GM12873 (cell line): ENCODE measurements around the gene S100A14.

Experiments used
- TF ChIP-seq, protein P1 (sequence below): IDR thresholded peaks from 2 replicates; pipeline ENCODE4 v1.5.1; 2012; ENCODE audit warnings: low read depth, mild to moderate bottlenecking, moderate library complexity, low read length, control low read depth; ENCODE audit not compliant: insufficient read depth; ENCODE audit errors: missing control alignments

Gene S100A14

DNA sequence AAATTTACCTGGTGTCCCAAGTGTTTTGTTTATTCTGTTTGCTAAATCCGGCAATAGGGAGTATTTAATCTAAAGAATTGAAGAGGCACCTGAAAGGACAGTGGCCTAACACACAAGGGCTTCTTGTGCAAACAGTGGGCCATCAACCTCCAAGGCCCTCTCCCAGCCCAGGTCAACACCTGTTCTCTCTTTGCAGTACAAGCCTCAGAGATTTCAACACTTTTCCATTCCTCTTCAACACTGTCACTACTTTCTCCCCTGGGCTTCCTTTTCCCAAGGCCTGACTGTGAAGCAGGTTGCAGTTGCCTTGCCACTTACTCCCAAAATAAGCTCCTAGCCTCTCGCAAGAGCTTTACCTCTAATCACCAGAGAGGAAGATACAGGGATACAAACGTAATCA, 39.2 kb upstream of the S100A14 start:
- TF ChIP-seq, protein P1, sequence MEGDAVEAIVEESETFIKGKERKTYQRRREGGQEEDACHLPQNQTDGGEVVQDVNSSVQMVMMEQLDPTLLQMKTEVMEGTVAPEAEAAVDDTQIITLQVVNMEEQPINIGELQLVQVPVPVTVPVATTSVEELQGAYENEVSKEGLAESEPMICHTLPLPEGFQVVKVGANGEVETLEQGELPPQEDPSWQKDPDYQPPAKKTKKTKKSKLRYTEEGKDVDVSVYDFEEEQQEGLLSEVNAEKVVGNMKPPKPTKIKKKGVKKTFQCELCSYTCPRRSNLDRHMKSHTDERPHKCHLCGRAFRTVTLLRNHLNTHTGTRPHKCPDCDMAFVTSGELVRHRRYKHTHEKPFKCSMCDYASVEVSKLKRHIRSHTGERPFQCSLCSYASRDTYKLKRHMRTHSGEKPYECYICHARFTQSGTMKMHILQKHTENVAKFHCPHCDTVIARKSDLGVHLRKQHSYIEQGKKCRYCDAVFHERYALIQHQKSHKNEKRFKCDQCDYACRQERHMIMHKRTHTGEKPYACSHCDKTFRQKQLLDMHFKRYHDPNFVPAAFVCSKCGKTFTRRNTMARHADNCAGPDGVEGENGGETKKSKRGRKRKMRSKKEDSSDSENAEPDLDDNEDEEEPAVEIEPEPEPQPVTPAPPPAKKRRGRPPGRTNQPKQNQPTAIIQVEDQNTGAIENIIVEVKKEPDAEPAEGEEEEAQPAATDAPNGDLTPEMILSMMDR = no peak

DNA sequence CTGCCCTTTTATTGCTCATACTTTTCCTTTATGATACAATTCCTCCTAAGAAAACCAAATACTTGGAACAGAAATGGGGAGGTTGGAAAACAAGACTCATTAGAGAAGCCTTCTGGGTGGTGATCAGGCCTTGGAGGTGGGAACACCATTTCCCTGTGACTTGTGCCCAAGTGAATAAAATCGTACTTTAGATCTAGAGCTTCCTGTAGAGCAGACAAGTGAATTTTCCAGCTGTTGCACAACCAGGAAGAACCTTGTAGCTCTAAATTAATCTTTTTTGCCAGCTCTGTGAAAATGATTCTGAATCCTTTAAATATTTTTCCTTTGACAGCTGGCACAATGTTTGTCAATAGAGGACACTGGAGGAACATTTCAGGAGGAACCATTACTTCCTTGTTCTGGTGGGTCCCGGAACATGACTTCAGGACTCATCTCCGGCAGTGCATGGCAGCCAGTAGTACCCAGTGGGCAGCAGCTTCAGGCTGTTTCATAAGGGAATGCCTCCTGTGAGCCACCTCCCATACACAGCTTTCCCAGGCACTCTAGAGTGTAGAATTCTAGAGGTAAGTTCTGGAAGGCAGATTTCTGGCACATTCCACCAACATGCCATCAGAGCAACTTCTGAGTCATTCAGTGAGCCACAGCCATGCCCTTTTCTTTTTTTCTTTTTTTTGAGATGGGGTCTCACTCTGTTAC, 36.8 kb upstream of the S100A14 start:
- TF ChIP-seq, protein P1 = no peak

DNA sequence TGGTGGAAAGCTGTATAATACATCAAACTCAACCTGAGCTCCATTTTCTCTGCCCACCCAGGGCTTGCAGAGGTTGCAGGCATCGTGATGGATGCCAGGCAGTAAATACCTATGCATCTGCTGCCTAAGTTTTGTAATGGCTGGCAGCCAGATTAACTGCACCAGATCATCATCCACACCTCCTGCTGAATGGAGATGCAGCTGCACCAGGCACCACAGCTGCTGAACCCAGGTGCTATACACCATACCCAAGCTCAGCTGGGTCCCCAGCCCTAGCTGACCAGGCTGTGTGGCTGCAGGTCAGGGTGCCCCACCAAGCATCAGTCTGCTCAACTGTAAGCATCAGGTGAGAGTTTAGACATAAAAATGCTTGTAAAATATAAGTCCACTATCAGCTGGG, 35.6 kb upstream of the S100A14 start:
- TF ChIP-seq, protein P1 = no peak

DNA sequence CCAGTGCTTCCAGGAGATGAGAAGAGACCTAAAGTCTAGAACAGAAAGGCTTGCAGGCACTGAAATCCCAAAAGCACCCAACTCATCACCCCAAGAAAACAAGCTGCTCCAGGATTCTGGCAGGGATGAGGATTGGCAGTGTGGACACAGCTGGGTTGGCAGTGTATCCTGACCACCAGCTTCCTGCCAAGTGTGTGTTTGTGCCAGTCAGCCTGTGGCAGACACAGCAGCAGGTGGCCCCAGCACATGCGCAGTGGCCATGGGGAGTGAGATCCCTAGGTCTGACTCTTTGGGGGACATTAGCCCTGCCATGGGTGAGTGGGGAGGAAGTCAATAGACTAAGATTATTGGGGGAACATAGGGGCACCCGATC, 33.7 kb upstream of the S100A14 start:
- TF ChIP-seq, protein P1 = no peak

DNA sequence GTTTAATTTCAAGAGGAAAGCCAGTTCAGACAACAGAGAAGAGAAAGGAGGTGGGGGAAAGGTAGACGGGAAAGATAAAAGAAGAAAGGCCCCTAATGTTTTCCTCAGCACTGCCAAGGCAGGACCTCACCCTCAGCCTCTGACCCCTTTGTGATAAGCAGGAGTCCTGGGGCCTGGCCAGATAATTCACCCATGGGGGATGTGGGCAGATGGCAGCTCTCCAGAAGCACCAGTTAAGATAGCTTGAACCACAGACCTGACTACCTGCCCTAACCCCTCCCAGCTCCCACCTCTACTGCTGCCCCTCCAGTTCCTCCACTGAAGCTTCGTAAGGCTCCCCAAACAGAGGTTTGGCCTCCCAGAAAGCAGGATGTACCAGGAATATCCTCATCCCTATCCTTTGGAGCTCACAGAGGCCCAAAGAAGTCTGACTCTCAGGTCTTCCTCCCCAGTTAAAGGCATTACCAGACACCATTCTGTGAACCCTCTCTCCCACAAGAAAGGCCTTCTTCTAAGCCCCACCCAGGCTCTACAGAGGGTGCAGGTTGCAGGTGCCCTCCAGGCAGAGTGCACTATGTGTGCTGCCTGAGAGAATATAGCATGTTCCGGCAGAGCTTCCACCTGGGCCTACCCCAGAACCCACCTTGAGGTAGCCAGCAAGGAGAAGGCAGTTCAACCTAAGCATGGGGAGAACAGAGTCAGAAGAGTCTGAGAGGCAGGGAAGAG, 33.2 kb upstream of the S100A14 start:
- TF ChIP-seq, protein P1 = no peak

DNA sequence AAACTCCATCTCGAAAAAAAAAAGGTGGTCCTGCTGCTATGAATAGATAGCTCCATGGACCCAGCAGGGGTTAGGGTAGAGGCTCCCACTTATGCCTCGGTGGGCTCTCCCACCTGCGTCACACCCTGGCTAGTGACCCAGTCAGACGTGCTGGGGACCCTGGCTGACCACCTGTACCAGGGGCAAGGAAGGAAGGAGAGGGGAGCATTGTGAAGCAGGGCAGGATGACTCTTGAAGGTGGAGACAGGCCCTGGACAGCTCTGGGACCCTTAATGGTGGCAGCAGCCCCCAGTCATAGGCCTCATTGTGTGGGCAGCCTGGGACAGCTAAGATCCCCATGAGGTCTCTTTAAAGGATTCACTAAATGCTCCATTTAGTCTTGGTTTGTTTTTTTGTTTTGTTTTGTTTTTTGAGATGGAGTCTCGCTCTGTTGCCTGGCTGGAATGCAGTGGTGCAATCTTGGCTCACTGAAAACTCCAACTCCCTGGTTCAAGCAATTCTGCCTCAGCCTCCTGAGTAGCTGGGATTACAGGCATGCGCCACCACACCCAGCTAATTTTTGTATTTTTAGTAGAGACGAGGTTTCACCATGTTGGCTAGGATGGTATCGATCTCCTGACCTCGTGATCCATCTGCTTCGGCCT, 32.0 kb upstream of the S100A14 start:
- TF ChIP-seq, protein P1 = no peak

DNA sequence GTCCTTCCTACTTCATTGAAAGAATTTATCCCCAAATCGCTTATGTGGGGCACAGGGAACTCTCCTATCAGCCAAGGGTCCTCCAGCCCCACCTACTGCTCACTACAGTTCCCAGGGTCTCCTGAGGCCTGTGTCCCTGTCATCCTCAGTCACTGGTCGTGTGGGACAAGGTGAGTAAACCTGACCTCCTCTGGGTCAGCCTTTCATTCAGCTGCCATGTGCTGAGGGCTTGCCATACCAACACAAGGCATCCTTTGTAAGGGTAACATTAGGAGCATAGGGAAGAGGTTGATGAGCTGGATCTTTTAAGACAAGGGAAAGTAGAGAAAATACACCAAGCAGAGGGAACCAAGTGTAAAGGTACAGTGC, 31.2 kb upstream of the S100A14 start:
- TF ChIP-seq, protein P1 = no peak
